WTC11 (cell line): ENCODE data around the gene PI4K2A. TPM values are rescaled to one million over a fixed set of nuclear protein-coding genes. Genes with fewer than 3 reads are reported as not detected.

Experiments
- ATAC-seq: fragments of 200-7000 bp; cut with Tn5 transposase; 2 replicates; pipeline ENCODE4 v1.10.0; 2021; ENCODE audit warnings: mild to moderate bottlenecking, moderate library complexity
- CTCF ChIA-PET: fragments of 300-600 bp; sonication (Branson Sonifier 250); formaldehyde crosslinking; loops from one replicate; lab custom pipeline; 2021; ENCODE audit warnings: antibody characterized with exemption; lab: Charles Lee
- POLR2A ChIA-PET: fragments of 350-600 bp; sonication (Branson Sonifier 250); formaldehyde crosslinking; loops from one replicate; lab custom pipeline; 2021; ENCODE audit warnings: antibody characterized with exemption; lab: Charles Lee
- DNase-seq: peaks from one replicate; pipeline ENCODE4 v3.0.0; 2021; ENCODE audit warnings: low spot score
- H3K27ac Mint-ChIP-seq: 2 replicates; pipeline ENCODE4 v1.8.0; 2021; ENCODE audit warnings: mixed read lengths
- H3K27me3 Mint-ChIP-seq: 2 replicates; pipeline ENCODE4 v1.8.0; 2021; ENCODE audit warnings: low read depth, mild to moderate bottlenecking, moderate library complexity, mixed read lengths
- H3K36me3 Mint-ChIP-seq: 2 replicates; pipeline ENCODE4 v1.8.0; 2021; ENCODE audit warnings: mixed read lengths
- H3K4me1 Mint-ChIP-seq: 2 replicates; pipeline ENCODE4 v1.8.0; 2022; ENCODE audit warnings: mixed read lengths
- H3K4me3 Mint-ChIP-seq: 2 replicates; pipeline ENCODE4 v1.8.0; 2021; ENCODE audit warnings: mild to moderate bottlenecking, moderate library complexity, mixed read lengths
- H3K9me3 Mint-ChIP-seq: 2 replicates; pipeline ENCODE4 v1.8.0; 2021; ENCODE audit warnings: mixed read lengths
- ATF1 ChIP-seq: sonication (generic); formaldehyde crosslinking; IDR thresholded peaks from 2 replicates; pipeline ENCODE4 v1.8.1; 2023; ENCODE audit warnings: mild to moderate bottlenecking, moderate library complexity, missing genetic modification reagents
- CTCF ChIP-seq: fragments of 200-600 bp; IDR thresholded peaks from 2 replicates; pipeline ENCODE4 v1.8.0; 2022; ENCODE audit warnings: antibody characterized with exemption
- EMX1 ChIP-seq: fragments of 250-450 bp; sonication (Bioruptor Pico); IDR thresholded peaks from 2 replicates; pipeline ENCODE4 v1.8.0; 2021; ENCODE audit warnings: mild to moderate bottlenecking
- ETV6 ChIP-seq: sonication (generic); formaldehyde crosslinking; IDR thresholded peaks from 2 replicates; pipeline ENCODE4 v1.8.1; 2022; ENCODE audit warnings: mild to moderate bottlenecking, missing genetic modification reagents
- FOXK1 ChIP-seq: sonication (generic); formaldehyde crosslinking; IDR thresholded peaks from 2 replicates; pipeline ENCODE4 v1.8.0; 2022; ENCODE audit warnings: mild to moderate bottlenecking, moderate library complexity, missing genetic modification reagents
- GABPB1 ChIP-seq: sonication (generic); formaldehyde crosslinking; IDR thresholded peaks from 2 replicates; pipeline ENCODE4 v1.8.1; 2023; ENCODE audit warnings: mild to moderate bottlenecking, missing genetic modification reagents
- NR1H2 ChIP-seq: sonication (generic); formaldehyde crosslinking; IDR thresholded peaks from 2 replicates; pipeline ENCODE4 v1.9.0; 2021; ENCODE audit warnings: mild to moderate bottlenecking, moderate library complexity, missing genetic modification reagents
- TEAD1 ChIP-seq: sonication (generic); formaldehyde crosslinking; IDR thresholded peaks from 2 replicates; pipeline ENCODE4 v1.8.0; 2022; ENCODE audit warnings: mild to moderate bottlenecking, missing genetic modification reagents
- TEAD4 ChIP-seq: sonication (generic); formaldehyde crosslinking; IDR thresholded peaks from 2 replicates; pipeline ENCODE4 v1.8.0; 2022; ENCODE audit warnings: mild to moderate bottlenecking, missing genetic modification reagents
- TP53 ChIP-seq: sonication (generic); formaldehyde crosslinking; IDR thresholded peaks from 2 replicates; pipeline ENCODE4 v1.8.1; 2023; ENCODE audit warnings: mild to moderate bottlenecking, missing genetic modification reagents
- ZNF121 ChIP-seq: sonication (generic); formaldehyde crosslinking; IDR thresholded peaks from 2 replicates; pipeline ENCODE4 v1.8.0; 2023; ENCODE audit warnings: missing genetic modification reagents
- ZNF138 ChIP-seq: sonication (generic); formaldehyde crosslinking; conservative IDR thresholded peaks from 2 replicates; pipeline ENCODE4 v1.8.1; 2022; ENCODE audit warnings: mild to moderate bottlenecking, moderate library complexity, missing genetic modification reagents
- ZNF232 ChIP-seq: sonication (generic); formaldehyde crosslinking; IDR thresholded peaks from 2 replicates; pipeline ENCODE4 v1.8.0; 2022; ENCODE audit warnings: mild to moderate bottlenecking, missing genetic modification reagents
- ZNF317 ChIP-seq: sonication (generic); formaldehyde crosslinking; IDR thresholded peaks from 2 replicates; pipeline ENCODE4 v1.8.1; 2023; ENCODE audit warnings: low read depth, mild to moderate bottlenecking, moderate library complexity, missing genetic modification reagents, borderline replicate concordance
- ZSCAN18 ChIP-seq: fragments of 250-450 bp; sonication (Bioruptor Pico); IDR thresholded peaks from 2 replicates; pipeline ENCODE4 v2.1.2; 2022; ENCODE audit warnings: mild to moderate bottlenecking, moderate library complexity
- total RNA-seq: library from RNA; stranded (reverse); gene quantifications from 3 replicates; pipeline ENCODE4 v1.2.3, GENCODE V29; 2021
- TF ChIP-seq, protein P1 (sequence below): sonication (generic); formaldehyde crosslinking; IDR thresholded peaks from 2 replicates; pipeline ENCODE4 v1.8.1; 2022; ENCODE audit warnings: mild to moderate bottlenecking, moderate library complexity, missing genetic modification reagents
- TF ChIP-seq, protein P2 (sequence below): sonication (generic); formaldehyde crosslinking; IDR thresholded peaks from 2 replicates; pipeline ENCODE4 v1.8.0; 2023; ENCODE audit warnings: mild to moderate bottlenecking, missing genetic modification reagents

PI4K2A gene
- total RNA-seq, 1 experiment from 2014 or later = 19.5 TPM

GRCh38 chr10:97708976-97709946, 68.8 kb downstream of the PI4K2A start:
- POLR2A ChIA-PET = interaction anchor here (1.0 to 2.5 kb wide), 3 partner anchors 10 to 22 kb away, joined by 4 to 12 read pairs (median 8); partner anchors contain the start of gene AVPI1
- Mint-ChIP-seq H3K27me3 (peaks cover 11% of the 10 kb centered on the region), H3K4me1 (peaks cover 19% of the 10 kb centered on the region), H3K27ac (no peak overlapping the region; the same call in 1 of the 2 replicates)
- TF ChIP-seq CTCF = peak; percentile 21; the same call in 1 of the 2 replicates
- TF ChIP-seq GABPB1 (CRISPR knock-in tag) = no peak
- TF ChIP-seq, all 79 proteins: peak for 1
- peak; percentile 34 for ATAC-seq
- H3K4me3 Mint-ChIP-seq = no peak overlapping the region
- CTCF ChIA-PET = interaction anchor here (0.5 to 4.2 kb wide), 32 partner anchors 8 to 335 kb away, joined by 3 to 68 read pairs (median 4); partner anchors contain the start of genes ANKRD2, AVPI1, GOLGA7B and ZFYVE27
- H3K9me3 Mint-ChIP-seq = no peaks in the 10 kb centered on the region
- DNase-seq = peak; percentile 74
- no peaks in the 10 kb centered on the region for H3K36me3 Mint-ChIP-seq

- Mint-ChIP-seq H3K4me1 (peaks cover 37% of the 10 kb centered on the region), H3K27ac (no peak overlapping the region), H3K9me3 (no peaks in the 10 kb centered on the region), H3K36me3 (no peaks in the 10 kb centered on the region; the same call in 1 of the 2 replicates), H3K4me3 (peak overlapping the region; percentile 75), H3K27me3 (peaks cover 6% of the 10 kb centered on the region)
- CTCF ChIA-PET = interaction anchor here (0.6 to 4.7 kb wide), 6 partner anchors 10 to 58 kb away, joined by 3 to 45 read pairs (median 16); partner anchors contain the start of gene AVPI1
- TF ChIP-seq ATF1 (CRISPR knock-in tag) (no peak), ZNF317 (CRISPR knock-in tag) (0 out of 2 replicates have a peak, but pooled peaks have one; percentile 45)
- POLR2A ChIA-PET = interaction anchor here (3.0 kb wide), 1 partner anchor 25 kb away, joined by 27 read pairs; the partner anchor contains the start of gene AVPI1
- no peak for ATAC-seq
- no peak for DNase-seq
Measured at GRCh38 chr10:97711640-97712572, 71.4 kb downstream of the PI4K2A start.

DNA sequence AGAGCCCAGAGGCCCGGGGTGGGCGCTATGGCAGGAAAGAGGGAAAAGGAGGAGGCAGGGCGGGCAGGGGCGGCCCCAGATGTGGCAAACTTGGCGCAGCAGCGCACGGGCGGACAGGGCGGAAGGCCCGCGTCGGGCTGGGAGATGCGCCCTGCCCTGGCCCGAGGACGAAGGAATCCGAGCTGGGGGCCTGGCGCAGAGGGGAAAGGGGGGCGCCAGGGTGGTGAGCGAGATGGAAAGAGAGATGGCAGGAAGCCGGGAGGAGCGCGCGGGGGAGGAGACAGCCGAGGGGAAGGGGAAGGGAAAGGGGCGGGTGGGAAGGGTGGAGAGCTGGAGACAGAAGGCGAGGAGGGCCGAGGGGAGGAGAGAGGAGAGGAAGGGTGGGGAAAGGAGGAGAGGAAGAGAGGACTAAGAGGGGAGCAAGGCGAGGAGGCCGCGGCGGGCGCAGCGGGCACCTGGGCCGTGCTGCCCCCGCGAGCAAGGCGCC, 72.9 kb downstream of the PI4K2A start, which contains the start of gene MARVELD1:
Gene MARVELD1, plus strand, starts transcription at position 392 of the 487 bp plus-strand sequence. CDS start 147 bp downstream, outside the sequence.
- POLR2A ChIA-PET = interaction anchor here (0.6 to 3.0 kb wide), 11 partner anchors 10 to 1880 kb away, joined by 3 to 27 read pairs (median 4); partner anchors contain the start of genes AVPI1, TM9SF3 and ZFYVE27
- DNase-seq = peak; percentile 77
- H3K27me3 Mint-ChIP-seq = peaks cover 4% of the 10 kb centered on the region
- peak within 1 kb of the TSS; percentile 97 for H3K27ac Mint-ChIP-seq
- H3K4me3 Mint-ChIP-seq = peak within 1 kb of the TSS; percentile 98
- H3K36me3 Mint-ChIP-seq = peaks cover 8% of the 10 kb centered on the region; the same call in 1 of the 2 replicates
- CTCF ChIA-PET = interaction anchor here (0.9 to 4.7 kb wide), 12 partner anchors 9 to 148 kb away, joined by 3 to 45 read pairs (median 10); partner anchors contain the start of genes AVPI1 and ZFYVE27
- no peaks in the 10 kb centered on the region for H3K9me3 Mint-ChIP-seq
- ATAC-seq = peak; percentile 35
- H3K4me1 Mint-ChIP-seq = peaks cover 47% of the 10 kb centered on the region
- TF ChIP-seq TP53 (CRISPR knock-in tag) (no peak), ZNF121 (CRISPR knock-in tag) (0 out of 2 replicates have a peak, but pooled peaks have one; percentile 22), EMX1 (CRISPR knock-in tag) (no peak), ZNF232 (CRISPR knock-in tag) (0 out of 2 replicates have a peak, but pooled peaks have one; percentile 48), NR1H2 (CRISPR knock-in tag) (no peak), TEAD4 (CRISPR knock-in tag) (no peak), TEAD1 (0 out of 2 replicates have a peak, but pooled peaks have one; percentile 14), ETV6 (CRISPR knock-in tag) (peak; percentile 73), CTCF (no peak), ZSCAN18 (CRISPR knock-in tag) (no peak), FOXK1 (no peak), ZNF138 (no peak)
- TF ChIP-seq, protein P1, sequence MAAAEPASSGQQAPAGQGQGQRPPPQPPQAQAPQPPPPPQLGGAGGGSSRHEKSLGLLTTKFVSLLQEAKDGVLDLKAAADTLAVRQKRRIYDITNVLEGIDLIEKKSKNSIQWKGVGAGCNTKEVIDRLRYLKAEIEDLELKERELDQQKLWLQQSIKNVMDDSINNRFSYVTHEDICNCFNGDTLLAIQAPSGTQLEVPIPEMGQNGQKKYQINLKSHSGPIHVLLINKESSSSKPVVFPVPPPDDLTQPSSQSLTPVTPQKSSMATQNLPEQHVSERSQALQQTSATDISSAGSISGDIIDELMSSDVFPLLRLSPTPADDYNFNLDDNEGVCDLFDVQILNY (CRISPR knock-in tag) = peak; percentile 37; the same call in 1 of the 2 replicates
- TF ChIP-seq, protein P2, sequence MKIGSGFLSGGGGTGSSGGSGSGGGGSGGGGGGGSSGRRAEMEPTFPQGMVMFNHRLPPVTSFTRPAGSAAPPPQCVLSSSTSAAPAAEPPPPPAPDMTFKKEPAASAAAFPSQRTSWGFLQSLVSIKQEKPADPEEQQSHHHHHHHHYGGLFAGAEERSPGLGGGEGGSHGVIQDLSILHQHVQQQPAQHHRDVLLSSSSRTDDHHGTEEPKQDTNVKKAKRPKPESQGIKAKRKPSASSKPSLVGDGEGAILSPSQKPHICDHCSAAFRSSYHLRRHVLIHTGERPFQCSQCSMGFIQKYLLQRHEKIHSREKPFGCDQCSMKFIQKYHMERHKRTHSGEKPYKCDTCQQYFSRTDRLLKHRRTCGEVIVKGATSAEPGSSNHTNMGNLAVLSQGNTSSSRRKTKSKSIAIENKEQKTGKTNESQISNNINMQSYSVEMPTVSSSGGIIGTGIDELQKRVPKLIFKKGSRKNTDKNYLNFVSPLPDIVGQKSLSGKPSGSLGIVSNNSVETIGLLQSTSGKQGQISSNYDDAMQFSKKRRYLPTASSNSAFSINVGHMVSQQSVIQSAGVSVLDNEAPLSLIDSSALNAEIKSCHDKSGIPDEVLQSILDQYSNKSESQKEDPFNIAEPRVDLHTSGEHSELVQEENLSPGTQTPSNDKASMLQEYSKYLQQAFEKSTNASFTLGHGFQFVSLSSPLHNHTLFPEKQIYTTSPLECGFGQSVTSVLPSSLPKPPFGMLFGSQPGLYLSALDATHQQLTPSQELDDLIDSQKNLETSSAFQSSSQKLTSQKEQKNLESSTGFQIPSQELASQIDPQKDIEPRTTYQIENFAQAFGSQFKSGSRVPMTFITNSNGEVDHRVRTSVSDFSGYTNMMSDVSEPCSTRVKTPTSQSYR (CRISPR knock-in tag) = no peak
